Liver (tissue), 3 donors: ENCODE measurements around the gene JAZF1.

ENCODE experiments used
- FOXA1 ChIP-seq: IDR thresholded peaks from 2 replicates; pipeline ENCODE4 v1.6.1; 2016; ENCODE audit warnings: antibody characterized with exemption
- HNF4A ChIP-seq, 2 donors: conservative IDR thresholded peaks; 2 replicates each; pipeline ENCODE4 v1.6.1; 2016; ENCODE audit warnings: antibody characterized with exemption in 2 of 2, mild to moderate bottlenecking in 2 of 2
- HNF4G ChIP-seq: IDR thresholded peaks from 2 replicates; pipeline ENCODE4 v1.6.1; 2016; ENCODE audit warnings: antibody characterized with exemption
- JUND ChIP-seq, 2 donors: IDR thresholded peaks; 2 replicates each; pipeline ENCODE4 v1.6.1; 2016; ENCODE audit warnings: antibody characterized with exemption in 2 of 2
- NR2F2 ChIP-seq: IDR thresholded peaks from 2 replicates; pipeline ENCODE4 v1.6.1; 2016; ENCODE audit warnings: antibody characterized with exemption
- RAD21 ChIP-seq, 2 donors: IDR thresholded peaks; 2 replicates each; pipeline ENCODE4 v1.6.1; 2016; ENCODE audit warnings: antibody characterized with exemption in 2 of 2, mild to moderate bottlenecking in 2 of 2
- YY1 ChIP-seq: IDR thresholded peaks from 2 replicates; pipeline ENCODE4 v1.6.1; 2016; ENCODE audit warnings: antibody characterized with exemption, mild to moderate bottlenecking
- TF ChIP-seq, protein P1 (sequence below): fragments of 150-350 bp; IDR thresholded peaks from 2 replicates; pipeline ENCODE4 v1.5.1; 2017; ENCODE audit warnings: improper control_type of control experiment, low read depth, low read length; ENCODE audit not compliant: missing input control
- TF ChIP-seq, protein P2 (sequence below): IDR thresholded peaks from 2 replicates; pipeline ENCODE4 v1.6.1; 2016; ENCODE audit warnings: antibody characterized with exemption, mild to moderate bottlenecking
- TF ChIP-seq, protein P3 (sequence below): IDR thresholded peaks from 2 replicates; pipeline ENCODE4 v1.6.1; 2016; ENCODE audit warnings: antibody characterized with exemption
- TF ChIP-seq, protein P4 (sequence below): IDR thresholded peaks from 2 replicates; pipeline ENCODE4 v1.6.1; 2016; ENCODE audit warnings: antibody characterized with exemption
- TF ChIP-seq, protein P5 (sequence below): IDR thresholded peaks from 2 replicates; pipeline ENCODE4 v1.6.1; 2016; ENCODE audit warnings: antibody characterized with exemption
- donor health status: healthy.
- donor health status: healthy.

DNA sequence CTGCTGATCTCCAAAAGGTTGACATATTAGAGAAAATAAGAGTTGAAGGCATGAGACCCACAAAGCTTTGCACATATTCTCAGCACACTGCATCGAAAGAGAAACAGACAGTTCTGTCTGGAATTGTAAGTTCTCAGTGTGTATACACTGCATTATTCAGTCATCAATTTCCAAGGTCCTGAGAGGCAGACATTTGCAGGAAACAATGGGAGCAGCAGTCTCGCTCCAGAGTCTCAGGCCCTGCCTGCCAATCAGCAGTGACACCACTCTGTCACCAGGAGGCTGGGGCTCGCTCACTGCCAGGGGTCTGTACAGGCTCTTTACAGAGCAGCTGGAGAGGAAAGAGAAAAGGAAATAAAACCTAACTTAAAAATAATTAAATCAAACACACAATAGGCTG is 36.3 kb downstream of the JAZF1 start:
- TF ChIP-seq, protein P1, sequence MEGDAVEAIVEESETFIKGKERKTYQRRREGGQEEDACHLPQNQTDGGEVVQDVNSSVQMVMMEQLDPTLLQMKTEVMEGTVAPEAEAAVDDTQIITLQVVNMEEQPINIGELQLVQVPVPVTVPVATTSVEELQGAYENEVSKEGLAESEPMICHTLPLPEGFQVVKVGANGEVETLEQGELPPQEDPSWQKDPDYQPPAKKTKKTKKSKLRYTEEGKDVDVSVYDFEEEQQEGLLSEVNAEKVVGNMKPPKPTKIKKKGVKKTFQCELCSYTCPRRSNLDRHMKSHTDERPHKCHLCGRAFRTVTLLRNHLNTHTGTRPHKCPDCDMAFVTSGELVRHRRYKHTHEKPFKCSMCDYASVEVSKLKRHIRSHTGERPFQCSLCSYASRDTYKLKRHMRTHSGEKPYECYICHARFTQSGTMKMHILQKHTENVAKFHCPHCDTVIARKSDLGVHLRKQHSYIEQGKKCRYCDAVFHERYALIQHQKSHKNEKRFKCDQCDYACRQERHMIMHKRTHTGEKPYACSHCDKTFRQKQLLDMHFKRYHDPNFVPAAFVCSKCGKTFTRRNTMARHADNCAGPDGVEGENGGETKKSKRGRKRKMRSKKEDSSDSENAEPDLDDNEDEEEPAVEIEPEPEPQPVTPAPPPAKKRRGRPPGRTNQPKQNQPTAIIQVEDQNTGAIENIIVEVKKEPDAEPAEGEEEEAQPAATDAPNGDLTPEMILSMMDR, result peak; percentile 16
- TF ChIP-seq, protein P2, sequence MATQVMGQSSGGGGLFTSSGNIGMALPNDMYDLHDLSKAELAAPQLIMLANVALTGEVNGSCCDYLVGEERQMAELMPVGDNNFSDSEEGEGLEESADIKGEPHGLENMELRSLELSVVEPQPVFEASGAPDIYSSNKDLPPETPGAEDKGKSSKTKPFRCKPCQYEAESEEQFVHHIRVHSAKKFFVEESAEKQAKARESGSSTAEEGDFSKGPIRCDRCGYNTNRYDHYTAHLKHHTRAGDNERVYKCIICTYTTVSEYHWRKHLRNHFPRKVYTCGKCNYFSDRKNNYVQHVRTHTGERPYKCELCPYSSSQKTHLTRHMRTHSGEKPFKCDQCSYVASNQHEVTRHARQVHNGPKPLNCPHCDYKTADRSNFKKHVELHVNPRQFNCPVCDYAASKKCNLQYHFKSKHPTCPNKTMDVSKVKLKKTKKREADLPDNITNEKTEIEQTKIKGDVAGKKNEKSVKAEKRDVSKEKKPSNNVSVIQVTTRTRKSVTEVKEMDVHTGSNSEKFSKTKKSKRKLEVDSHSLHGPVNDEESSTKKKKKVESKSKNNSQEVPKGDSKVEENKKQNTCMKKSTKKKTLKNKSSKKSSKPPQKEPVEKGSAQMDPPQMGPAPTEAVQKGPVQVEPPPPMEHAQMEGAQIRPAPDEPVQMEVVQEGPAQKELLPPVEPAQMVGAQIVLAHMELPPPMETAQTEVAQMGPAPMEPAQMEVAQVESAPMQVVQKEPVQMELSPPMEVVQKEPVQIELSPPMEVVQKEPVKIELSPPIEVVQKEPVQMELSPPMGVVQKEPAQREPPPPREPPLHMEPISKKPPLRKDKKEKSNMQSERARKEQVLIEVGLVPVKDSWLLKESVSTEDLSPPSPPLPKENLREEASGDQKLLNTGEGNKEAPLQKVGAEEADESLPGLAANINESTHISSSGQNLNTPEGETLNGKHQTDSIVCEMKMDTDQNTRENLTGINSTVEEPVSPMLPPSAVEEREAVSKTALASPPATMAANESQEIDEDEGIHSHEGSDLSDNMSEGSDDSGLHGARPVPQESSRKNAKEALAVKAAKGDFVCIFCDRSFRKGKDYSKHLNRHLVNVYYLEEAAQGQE, result no peak
- TF ChIP-seq, protein P3, sequence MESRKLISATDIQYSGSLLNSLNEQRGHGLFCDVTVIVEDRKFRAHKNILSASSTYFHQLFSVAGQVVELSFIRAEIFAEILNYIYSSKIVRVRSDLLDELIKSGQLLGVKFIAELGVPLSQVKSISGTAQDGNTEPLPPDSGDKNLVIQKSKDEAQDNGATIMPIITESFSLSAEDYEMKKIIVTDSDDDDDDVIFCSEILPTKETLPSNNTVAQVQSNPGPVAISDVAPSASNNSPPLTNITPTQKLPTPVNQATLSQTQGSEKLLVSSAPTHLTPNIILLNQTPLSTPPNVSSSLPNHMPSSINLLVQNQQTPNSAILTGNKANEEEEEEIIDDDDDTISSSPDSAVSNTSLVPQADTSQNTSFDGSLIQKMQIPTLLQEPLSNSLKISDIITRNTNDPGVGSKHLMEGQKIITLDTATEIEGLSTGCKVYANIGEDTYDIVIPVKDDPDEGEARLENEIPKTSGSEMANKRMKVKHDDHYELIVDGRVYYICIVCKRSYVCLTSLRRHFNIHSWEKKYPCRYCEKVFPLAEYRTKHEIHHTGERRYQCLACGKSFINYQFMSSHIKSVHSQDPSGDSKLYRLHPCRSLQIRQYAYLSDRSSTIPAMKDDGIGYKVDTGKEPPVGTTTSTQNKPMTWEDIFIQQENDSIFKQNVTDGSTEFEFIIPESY, result no peak
- TF ChIP-seq JUND (IDR thresholded peaks at IDR 0.05) (no peak), RAD21 (IDR thresholded peaks at IDR 0.05) (peak in 1 of 2 donors; percentile 60), HNF4A (conservative IDR thresholded peaks at IDR 0.05) (no peak), FOXA1 (no peak), HNF4G (no peak), YY1 (no peak), NR2F2 (no peak)
- TF ChIP-seq, protein P4, sequence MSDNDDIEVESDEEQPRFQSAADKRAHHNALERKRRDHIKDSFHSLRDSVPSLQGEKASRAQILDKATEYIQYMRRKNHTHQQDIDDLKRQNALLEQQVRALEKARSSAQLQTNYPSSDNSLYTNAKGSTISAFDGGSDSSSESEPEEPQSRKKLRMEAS, result no peak
- TF ChIP-seq, protein P5, sequence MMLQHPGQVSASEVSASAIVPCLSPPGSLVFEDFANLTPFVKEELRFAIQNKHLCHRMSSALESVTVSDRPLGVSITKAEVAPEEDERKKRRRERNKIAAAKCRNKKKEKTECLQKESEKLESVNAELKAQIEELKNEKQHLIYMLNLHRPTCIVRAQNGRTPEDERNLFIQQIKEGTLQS, result no peak
